IMR-90 (cell line): ENCODE measurements around the gene MTA3.

Experiments used
- BHLHE40 ChIP-seq: fragments of 150-350 bp; IDR thresholded peaks from 2 replicates; pipeline ENCODE4 v1.6.1; 2016; ENCODE audit warnings: mild to moderate bottlenecking, low read depth, low read length
- FOS ChIP-seq: fragments of 150-350 bp; IDR thresholded peaks from 2 replicates; pipeline ENCODE4 v1.6.1; 2016; ENCODE audit warnings: low read depth, low read length
- POLR2A ChIP-seq: IDR thresholded peaks from 2 replicates; pipeline ENCODE4 v1.6.1; 2012; ENCODE audit warnings: mild to moderate bottlenecking, low read depth, low read length
- TF ChIP-seq, protein P1 (sequence below): conservative IDR thresholded peaks from 2 replicates; pipeline ENCODE4 v1.5.1; 2012; ENCODE audit warnings: mild to moderate bottlenecking, low read depth, low read length, improper control_type of control experiment
- TF ChIP-seq, protein P2 (sequence below): fragments of 150-350 bp; IDR thresholded peaks from 2 replicates; pipeline ENCODE4 v1.6.1; 2016; ENCODE audit warnings: low read depth, mild to moderate bottlenecking, low read length, moderate library complexity, borderline replicate concordance

DNA sequence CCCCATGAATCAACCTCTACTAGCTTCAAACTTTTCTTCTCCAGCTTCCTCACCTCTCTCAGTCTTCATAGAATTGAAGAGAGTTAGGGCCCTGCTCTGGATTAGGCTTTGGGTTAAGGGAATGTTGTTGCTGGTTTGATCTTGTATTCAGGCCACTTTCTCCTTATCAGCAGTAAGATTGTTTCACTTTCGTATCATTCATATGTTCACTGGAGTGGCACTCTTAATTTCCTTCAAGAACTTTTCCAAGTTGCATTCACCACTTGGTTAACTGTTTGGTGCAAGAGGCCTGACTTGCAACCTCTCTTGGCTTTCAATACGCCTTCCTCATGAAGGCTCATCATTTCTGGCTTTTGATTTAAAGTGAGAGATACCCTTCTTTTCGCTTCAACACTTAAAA lies 172.7 kb downstream of the MTA3 start:
- TF ChIP-seq, protein P1, sequence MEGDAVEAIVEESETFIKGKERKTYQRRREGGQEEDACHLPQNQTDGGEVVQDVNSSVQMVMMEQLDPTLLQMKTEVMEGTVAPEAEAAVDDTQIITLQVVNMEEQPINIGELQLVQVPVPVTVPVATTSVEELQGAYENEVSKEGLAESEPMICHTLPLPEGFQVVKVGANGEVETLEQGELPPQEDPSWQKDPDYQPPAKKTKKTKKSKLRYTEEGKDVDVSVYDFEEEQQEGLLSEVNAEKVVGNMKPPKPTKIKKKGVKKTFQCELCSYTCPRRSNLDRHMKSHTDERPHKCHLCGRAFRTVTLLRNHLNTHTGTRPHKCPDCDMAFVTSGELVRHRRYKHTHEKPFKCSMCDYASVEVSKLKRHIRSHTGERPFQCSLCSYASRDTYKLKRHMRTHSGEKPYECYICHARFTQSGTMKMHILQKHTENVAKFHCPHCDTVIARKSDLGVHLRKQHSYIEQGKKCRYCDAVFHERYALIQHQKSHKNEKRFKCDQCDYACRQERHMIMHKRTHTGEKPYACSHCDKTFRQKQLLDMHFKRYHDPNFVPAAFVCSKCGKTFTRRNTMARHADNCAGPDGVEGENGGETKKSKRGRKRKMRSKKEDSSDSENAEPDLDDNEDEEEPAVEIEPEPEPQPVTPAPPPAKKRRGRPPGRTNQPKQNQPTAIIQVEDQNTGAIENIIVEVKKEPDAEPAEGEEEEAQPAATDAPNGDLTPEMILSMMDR, result no peak
- TF ChIP-seq FOS (no peak), POLR2A (no peak), BHLHE40 (no peak)
- TF ChIP-seq, protein P2, sequence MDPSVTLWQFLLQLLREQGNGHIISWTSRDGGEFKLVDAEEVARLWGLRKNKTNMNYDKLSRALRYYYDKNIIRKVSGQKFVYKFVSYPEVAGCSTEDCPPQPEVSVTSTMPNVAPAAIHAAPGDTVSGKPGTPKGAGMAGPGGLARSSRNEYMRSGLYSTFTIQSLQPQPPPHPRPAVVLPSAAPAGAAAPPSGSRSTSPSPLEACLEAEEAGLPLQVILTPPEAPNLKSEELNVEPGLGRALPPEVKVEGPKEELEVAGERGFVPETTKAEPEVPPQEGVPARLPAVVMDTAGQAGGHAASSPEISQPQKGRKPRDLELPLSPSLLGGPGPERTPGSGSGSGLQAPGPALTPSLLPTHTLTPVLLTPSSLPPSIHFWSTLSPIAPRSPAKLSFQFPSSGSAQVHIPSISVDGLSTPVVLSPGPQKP, result no peak
